ENCODE data around the gene RAC3.

RAC3 gene

DNA sequence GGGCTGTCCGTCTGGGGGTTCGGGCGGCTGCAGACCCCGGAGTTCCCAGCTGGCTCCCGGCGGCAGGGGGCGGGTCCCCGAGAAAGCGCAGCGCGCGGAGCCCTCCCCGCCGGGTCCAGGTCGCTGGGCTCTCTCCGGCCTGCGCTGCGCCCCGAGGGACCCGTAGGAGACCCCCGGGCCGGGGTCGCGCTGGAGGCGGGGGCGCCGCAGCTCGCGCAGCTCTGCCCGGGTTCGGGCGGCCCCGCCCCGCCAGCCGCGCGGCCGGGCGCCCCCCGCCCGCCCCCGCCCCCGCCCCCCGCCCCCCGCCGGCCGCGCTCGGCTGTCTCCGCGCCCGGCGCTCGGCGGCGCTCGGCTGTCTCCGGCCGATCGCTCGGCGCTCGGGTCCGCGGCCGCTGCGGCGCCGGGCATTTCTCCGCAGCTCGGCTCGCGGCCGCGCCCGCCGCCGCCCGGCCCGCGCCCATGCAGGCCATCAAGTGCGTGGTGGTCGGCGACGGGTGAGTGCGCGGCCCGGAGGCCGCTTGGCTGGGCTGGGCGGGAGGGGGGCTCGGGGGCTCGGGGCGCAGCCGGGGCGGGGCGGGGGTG lies at the start of gene RAC3:
RAC3 (plus strand) TSS at position 376 of the 582 bp plus-strand sequence; CDS start at position 460, 84 bp downstream.
- DNase-seq (ENCODE audit: low spot score), result no peak

DNA sequence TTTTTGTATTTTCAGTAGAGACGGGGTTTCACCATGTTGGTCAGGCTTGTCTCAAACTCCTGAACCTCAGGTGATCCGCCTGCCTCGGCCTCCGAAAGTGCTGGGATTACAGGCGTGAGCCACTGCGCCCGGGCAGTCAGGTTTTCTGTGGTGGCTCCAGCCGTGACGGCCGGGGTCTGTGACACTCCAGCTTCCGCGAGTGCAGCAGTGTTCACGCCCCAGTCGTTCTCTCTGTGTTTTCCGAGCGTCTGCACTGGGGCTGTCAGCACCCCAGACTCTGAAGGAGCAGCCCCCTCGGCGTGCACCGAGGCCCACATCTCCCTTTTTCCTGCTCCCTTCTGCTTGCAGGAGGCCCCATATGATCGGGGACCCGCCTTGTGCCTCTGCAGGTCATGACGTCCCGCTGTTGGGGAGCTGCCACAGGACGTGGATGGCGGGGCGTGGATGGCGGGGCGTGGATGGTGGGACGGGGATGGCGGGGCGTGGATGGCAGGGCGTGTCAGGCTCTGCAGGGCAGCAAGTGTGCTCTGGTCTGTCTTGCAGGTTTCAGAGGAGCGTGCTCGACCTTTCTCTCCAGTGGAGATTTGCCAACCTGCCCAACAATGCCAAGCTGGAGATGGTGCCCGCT lies 48.4 kb upstream of the RAC3 start:
- no peak for DNase-seq (ENCODE audit: low spot score)

DNA sequence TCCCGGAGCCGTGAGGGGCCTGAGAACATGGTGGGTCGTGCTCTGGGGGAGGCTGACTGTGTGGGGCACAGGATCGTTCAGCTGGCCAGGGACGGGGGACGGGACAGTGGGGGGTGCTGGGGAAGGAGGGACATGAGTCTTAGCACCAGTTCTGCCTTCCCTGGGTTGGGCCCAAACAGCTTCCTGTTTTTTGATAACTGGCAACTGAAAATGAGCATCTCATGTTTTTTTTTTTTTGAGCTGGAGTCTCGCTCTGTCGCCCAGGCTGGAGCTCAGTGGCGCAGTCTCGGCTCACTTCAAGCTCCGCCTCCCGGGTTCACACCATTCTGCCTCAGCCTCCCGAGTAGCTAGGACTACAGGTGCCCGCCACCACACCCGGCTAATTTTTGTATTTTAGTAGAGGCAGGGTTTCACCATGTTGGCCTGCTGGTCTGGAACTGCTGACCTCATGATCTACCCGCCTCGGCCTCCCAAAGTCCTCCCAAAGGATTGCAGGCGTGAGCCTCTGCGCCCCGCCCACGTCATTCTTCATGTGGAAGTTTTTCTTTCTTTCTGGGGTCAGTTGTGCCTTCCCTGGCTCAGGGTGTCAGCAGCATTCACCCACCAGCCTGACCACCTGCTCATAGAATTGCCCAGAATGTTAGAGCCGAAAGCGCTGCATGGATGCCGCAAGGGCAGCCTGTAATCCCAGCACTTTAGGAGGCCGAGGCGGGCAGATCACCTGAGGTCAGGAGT lies 47.7 kb upstream of the RAC3 start:
- DNase-seq (ENCODE audit: low spot score), result no peak

DNA sequence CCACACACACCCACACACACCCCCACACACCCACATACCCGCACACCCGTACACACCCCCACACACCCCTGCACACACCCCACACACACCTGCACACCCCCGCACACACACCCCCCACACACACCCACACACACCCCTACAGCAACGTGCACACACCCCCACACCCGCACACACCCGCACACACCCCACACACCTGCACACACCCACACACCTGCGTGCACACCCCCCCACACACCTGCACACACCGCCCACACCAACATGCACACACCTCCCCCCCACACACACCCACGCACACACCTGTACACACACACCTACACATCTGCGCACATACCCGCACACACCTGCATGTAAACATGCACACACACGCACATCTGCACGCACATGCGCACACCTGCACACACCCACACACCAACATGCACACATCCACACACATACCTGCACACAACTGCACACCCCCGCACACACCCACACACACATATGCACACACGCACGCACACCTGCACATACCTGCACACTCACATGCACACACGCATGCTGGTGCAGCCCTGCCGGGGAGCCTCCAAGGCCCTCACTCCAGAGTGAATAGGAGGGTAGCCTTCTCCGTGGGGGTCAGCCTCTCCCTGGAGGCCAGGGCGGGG lies 46.6 kb upstream of the RAC3 start:
- no peak for DNase-seq (ENCODE audit: low spot score)

DNA sequence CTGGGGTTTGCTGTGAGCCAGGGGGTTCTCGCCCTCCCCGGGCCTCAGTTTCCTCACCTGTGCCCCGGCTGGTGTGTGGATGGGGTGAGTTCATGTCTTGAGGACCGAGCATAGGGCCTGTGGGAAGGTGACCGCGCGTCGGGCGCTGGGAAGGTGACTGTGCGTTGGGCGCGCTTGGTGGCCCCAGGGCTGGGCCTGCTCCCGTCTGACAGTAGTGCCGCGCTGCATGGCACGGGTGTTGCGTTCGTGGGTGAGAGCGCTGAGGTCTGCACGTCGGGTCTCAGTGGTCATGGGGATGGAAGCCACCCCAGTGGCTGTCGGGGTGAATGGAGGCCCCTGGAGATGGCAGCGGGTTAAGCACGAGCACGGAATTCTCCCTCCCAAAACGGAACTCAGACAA lies 44.9 kb upstream of the RAC3 start:
- no peak for DNase-seq (ENCODE audit: low spot score)

DNA sequence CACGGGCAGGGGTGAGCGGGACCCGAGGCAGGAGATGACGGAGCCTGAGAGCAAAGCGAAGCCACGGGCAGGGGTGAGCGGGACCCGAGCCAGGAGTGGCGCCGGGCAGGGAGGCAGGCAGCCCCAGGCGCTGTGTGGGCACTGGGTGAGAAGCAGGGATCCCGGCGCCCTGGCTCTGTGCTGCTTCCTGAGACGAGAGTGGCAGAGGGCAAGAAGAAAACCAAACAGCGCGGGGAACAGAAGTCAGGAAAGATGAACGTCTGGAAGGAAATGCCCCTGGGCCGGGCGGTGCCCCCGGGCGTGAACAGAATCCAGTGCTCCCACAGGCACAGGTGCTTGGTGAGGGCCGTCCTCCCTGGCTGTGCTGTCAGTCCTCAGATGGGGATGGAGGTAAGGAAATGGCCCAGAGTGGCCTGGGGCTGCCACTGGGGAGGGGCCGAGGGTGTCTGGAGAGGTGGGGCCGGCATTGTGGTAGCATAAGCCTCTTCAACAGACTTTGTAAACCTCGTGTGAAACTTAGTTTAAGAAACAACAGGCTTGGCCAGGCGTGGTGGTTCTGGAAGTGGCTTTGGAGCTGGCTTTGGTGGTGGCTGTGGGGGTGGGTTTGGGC lies 44.2 kb upstream of the RAC3 start:
- no peak for DNase-seq (ENCODE audit: low spot score)

DNA sequence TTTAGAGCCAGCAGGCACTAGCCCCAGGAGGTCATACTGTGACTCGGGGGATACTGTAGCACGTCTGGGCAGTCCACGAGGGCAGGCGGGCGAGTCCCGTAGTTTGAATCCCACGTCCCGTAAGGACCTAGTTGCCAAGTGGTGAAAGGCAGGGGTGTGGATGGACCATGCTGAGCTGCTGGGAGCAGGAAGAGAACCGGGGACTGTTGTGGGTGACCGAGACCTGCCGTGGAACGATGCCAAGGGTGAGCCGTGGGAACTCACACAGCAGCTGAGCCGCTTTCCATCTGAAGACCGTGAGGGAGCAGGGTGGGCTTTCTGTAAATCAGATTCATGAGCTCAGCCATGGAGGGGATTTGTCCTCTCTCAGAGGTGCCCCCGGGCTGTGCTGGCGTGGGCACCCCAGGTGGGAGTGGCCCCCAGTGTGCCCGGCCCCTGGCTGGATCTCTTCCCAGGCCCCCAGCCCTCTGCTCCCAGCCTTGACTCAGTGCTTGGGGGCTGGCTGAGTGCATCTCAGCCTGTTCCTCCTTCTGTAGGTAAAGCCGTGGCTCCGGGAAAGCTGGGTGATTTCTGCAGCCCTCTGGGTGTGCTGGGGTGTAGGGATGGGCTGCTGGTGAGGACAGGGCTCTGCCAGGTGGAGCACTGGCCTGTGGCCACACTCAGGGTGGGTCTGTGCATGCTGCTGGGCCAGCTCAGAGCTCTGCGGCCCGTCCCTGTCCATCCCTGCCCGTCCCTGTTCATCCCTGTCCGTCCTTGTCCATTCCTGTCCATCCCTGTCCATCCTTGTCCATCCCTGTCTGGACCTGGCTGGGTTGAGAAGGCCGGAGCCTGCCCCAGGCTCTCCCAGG lies 40.4 kb upstream of the RAC3 start:
- DNase-seq (ENCODE audit: low spot score), result no peak

DNA sequence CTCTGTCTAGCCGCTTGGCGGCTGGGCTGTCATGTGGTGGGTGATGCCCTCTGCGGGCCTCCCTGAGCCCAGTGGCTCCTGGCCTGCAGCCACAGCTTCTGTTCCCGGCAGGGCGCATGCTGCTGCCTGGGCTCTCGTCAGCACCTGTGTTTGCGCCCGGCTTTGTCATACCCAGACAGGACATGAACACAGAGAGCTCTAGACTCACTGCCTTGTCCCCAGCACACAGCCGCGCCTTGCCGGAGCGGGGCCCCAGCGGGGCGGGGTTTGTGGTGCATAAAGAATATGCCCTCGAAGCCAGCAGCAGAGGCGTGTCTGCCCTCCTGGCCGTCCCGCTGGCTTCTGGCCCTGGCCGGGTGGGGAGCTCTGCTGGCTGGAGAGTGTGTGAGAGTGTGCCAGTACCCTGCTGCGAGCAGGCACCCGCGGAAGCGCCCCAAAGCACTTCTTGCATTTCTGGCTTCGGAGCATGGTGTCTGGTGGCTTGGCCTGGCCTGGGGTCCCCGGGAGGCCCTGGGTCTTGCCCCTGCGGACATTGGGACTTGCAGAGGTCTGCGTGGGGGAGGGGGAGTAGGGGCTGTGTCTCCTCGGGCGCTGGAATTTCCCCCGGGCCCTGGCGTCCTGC lies 39.7 kb upstream of the RAC3 start:
- no peak for DNase-seq (ENCODE audit: low spot score)

DNA sequence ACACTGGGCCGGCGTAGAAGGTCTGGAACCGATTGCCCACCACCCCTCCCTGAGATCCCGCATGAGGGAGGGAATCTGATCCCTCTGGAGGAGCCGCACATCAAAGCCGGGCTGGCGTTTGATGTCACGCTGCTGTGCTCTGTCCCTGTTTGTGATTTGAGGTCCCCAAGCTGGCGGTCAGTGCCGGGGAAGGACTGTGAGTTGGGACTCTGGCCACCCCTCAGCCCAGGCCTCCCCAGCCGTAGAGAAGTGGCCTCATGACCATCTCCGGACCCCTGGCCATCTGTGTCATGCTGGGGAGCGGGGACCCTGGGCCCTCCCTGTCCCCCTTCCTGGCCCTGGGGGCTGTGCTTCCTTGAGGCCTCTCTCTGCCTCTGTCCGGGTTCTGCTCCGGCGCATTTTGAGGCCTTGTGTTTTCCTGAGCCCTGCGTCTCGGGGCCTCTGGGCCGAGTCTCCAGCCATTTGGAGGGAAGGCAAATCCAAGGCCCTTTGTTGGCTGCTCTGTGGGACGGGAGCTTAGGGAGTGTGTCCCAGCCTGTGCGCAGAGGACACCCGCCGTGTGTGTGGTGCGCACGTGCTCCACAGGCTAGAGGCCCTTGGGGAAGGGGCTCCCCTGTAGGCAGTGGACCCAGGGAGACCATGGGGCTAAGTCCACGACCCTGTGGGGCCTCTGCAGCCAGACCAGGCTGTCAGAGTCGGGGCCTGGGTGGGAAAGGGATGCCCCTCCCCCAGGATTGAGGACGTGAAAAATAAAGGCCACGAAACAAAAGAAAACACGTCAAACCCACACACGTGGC lies 39.0 kb upstream of the RAC3 start:
- DNase-seq (ENCODE audit: low spot score), result no peak

DNA sequence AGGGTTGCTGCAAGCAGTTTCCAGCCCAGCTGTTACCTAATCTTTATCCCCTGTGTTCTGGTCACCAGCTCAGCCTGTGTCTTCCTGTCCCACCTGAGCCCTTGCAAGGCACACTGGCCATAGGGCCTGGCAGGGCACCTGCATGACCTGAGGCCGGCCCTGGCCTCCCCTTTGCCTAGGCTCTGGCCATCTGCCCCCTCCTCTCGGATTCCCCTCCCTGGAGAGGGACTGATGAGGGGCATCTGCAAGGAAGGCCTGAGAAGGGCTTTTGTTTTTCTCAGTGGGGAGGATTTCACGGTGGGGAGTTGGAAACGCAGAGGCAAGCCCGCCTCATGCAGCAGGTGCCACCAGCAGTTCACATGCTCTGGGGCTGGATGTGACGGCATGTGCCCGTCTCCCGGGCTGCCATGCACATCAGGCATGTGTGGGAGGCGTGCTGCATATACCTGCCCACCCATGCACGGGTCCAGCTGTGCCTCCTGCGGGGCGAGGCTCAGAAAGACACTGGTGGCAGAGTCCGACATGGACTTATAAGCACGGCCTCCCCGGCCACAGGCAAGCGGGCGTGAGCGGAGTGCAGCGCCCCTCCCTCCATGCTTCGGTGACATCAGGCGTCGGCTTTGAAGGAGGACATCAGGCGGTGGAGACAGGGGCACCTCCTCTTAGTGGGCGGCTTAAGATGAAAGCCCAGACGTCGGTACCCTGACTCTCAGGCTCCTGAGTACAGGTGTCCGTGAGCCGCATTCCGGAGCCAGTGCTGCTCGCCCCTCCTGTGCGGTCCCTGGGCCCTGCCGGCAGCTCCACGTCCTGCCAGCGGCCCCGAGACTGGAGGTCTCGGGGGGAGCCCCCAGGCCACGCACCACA lies 37.5 kb upstream of the RAC3 start:
- no peak for DNase-seq (ENCODE audit: low spot score)

DNA sequence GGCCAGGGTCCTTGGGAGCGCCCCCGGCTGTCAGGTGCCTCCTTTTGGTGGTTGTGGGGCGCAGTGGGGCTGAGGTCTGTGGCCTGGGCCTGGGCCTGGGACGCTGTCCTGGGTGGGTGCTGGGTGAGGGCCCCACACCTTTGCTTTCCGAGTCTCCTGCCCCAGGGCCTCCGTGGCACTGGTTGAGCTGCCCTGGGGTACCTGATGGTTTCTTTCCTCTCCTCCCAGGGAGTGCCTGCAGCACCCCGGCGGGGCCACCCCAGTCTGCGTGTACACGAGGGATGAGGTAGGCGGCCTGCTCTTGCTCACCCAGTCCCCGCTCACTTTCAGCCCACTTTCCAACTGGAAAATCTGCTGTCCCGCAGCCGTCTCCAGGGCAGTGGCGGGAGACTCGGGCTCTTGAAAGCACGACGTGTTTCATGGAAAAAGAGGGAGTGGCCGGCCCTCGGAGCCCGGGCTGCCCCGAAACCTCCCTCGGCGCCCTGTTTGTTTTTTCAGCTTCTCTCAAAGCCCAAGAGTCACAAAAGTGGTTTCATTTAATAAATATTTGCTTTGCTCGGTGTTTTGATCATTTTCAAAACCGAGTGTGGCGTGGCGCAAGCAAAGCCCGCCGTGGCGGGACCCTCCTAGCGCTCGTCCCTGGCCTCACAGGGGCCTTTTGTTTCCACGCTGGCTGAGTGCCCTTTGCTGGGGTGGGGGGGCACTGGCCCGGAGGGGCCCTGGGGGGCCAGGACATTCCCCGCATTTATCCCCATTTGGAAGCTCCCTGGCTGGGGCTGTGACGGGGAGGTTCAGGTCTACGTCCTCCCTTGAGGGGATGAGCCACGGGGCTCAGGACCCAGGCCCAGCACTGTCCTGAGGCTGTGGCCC lies 36.6 kb upstream of the RAC3 start:
- DNase-seq (ENCODE audit: low spot score), result no peak

DNA sequence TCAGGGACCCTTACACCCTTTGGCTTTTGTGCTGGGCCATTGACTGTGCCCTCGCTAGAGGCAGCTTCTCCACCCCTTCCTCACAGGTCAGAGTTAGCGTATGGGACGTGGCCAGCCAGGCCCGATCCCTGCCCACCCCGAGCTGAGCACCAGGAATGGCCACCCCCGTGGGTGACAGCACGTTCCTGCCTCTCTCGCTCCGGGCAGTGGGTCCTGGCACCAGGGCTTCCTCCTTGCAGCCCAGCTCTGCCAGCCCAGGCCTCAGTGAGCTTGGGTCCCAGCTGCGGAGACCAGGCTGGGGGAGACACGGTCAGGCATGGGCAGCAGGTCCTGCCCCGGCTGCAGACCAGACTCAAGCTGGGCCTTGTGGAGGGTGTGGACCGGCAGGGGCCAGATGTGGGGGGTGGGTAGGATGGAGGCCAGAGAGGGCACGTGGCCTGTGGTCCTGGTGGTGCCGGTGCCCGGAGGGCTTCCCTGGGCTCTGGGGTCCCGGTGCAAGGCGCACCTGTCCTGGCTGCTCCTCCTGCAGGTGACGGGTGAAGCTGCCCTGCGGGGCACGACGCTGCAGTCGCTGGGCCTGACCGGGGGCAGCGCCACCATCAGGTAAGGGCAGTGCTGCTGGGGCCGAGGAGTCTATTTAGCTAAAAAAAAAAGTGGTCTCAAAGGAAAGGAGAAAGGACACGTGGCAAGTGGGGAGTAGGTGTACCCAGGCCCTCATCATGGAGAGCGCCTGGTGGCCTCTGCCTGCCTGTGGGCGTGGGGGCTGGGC lies 35.8 kb upstream of the RAC3 start:
- DNase-seq (ENCODE audit: low spot score), result no peak

DNA sequence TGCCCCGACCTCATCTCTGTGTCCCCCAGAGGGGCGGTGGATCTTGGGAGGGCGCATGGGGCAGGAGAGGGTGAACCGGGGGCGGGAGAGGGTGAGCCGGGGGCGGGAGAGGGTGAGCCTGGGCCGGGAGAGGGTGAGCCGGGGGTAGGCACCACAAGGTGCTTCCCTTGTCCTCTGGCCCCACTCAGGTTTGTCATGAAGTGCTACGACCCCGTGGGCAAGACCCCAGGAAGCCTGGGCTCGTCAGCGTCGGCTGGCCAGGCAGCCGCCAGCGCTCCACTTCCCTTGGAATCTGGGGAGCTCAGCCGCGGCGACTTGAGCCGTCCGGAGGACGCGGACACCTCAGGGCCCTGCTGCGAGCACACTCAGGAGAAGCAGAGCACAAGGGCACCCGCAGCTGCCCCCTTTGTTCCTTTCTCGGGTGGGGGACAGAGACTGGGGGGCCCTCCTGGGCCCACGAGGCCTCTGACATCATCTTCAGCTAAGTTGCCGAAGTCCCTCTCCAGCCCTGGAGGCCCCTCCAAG lies 35.2 kb upstream of the RAC3 start:
- no peak for DNase-seq (ENCODE audit: low spot score)

DNA sequence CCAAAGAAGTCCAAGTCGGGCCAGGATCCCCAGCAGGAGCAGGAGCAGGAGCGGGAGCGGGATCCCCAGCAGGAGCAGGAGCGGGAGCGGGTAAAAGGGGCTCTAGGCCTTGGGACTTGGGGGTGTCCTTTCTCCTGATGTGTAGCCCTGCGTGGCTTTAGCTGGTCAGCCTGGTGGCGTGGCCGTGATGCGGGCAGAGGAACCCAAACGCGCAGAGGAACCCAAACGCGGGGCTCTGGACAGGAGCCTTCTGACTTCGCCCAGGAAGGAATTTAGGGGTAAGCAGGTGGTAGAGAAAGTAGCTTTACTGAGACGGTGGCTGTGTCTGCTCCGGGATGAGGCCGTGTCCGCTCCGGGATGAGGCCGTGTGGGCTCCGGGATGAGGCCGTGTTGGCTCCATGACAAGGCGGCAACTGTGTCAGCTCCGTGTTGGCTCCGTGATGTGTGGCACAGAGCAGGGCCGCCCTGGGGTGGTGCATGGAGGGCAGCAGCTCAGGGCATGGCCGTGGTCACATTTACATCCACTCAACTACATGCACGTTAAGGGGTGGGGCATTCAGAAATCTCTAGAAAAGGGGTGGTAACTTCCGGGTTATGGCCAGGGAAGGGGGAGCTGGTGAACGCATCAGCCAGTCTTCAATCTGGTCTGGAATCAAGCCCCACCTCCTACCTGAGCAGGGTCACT lies 34.6 kb upstream of the RAC3 start:
- no peak for DNase-seq (ENCODE audit: low spot score)

DNA sequence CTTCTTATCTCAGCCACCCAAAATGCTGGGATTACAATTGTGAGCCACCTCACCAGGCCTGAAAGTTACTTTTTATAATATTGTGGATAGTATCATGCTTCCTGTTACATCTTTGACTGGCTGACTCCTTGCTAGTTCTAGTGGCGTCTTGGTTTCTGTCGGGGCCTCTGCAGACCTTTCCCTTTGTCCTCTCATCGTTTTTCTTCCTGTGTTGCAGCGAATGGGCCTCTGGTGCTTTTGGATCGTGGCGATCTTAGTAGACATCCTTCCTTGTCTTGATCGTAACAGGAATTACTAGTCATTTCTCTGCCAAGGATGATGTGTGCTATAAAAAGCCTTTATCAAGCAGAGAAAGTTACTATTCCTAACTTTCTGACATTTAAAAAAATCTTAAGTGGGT lies 33.3 kb upstream of the RAC3 start:
- DNase-seq (ENCODE audit: low spot score), result no peak

DNA sequence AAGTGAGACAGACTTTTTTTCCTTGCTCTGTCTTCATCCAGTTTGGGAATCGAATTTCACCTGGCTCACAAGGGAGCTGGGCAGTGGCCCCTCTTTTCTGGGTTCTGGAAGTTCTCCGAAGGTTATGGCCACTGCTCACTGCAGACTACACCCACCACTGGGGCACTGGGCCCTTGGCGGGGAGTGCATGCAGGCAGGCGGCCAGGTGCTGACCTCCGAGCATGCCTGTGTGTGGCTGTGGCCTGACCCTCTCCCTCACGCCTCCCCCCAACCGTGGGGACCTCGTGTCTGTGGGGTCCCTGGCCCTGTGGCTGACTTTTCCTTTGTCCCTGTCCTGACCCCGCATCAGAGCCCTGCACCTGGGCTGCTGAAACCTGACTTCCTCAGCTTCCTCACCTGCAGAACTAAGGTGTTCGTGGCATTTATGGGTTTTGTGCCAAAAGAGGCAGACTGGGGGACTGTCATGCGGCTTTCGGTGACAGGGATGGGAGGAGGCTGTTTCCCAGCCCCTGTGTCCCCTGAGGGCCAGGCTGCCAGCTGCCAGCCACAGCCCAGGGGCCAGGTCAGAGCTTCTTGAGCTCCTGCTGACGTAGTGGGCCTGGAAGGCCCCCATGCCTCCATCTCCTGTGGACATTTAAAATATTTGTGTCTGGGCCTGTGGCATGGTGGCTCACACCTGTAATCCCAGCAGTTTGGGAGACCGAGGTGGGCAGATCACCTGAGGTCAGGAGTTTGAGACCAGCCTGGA lies 32.6 kb upstream of the RAC3 start:
- no peak for DNase-seq (ENCODE audit: low spot score)
